Pancreas (tissue), 10 donors: Measurements from ENCODE around the gene OR4D5. TPM values are rescaled to one million over a fixed set of nuclear protein-coding genes. Genes with fewer than 3 reads are reported as not detected.

Source experiments
- ATAC-seq, 4 donors: fragments of 200-7000 bp; cut with Tn5 transposase; one replicate each; pipeline versions ENCODE4 v1.8.0 to v1.9.1; 2020; ENCODE audit warnings: mild to moderate bottlenecking in 4 of 4, moderate library complexity in 4 of 4
- DNase-seq, 6 donors: peaks; one replicate each; pipeline ENCODE4 v3.0.0-alpha.2; 2020
- FAIRE-seq: peaks from 2 replicates; lab custom pipeline; 2012; peaks lifted over from hg19 to GRCh38; lab: Jason Lieb, UNC
- H3K27ac ChIP-seq, 4 donors: fragments of 200-600 bp; sonication (generic); 1 replicate in 3 of 4; 2 replicates in 1 of 4; pipeline versions ENCODE4 v1.5.0 to v1.8.0; 2020
- H3K27me3 ChIP-seq, 4 donors: fragments of 200-600 bp; one replicate each; pipeline ENCODE4 v1.8.0; 2021
- H3K36me3 ChIP-seq, 3 donors: fragments of 200-600 bp; sonication (generic) in 1 of 3; one replicate each; pipeline versions ENCODE4 v1.5.0 to v1.8.0; 2020 to 2021
- H3K4me1 ChIP-seq, 3 donors: fragments of 200-600 bp; one replicate each; pipeline ENCODE4 v1.8.0; 2021
- H3K4me3 ChIP-seq, 4 donors: fragments of 200-600 bp; sonication (generic) in 2 of 4; one replicate each; pipeline versions ENCODE4 v1.5.0 to v1.8.0; 2020 to 2021
- H3K9me3 ChIP-seq, 4 donors: fragments of 200-600 bp; one replicate each; pipeline ENCODE4 v1.8.0; 2021
- WGBS, 2 donors: extraction: QIAGEN DNeasy Blood & Tissue Kit; methylation state at CpG; one replicate each; pipeline ENCODE4 v1.1.7; 2013; 5-methylcytosine and 5-hydroxymethylcytosine counted together
- intact Hi-C, 3 donors: fragments of 100-400 bp; cut with DNase I; formaldehyde crosslinking; loops; one replicate each; pipeline versions ENCODE4 v1.11.1 to v1.14.2; 2022
- polyA plus RNA-seq, 2 donors: library from polyadenylated mRNA; stranded (reverse); fragments of 200-250 nt; gene quantifications; one replicate each; pipeline ENCODE4 v1.2.3, GENCODE V29; 2013
- total RNA-seq, 6 donors: library from RNA; stranded (reverse); fragmentation: NEBNext Ultra II Directional in 4 of 6; extraction: Animal tissue kit (Norgen Biotek cat#: 25700) in 4 of 6; gene quantifications; one replicate each; pipeline versions ENCODE4 v1.2.1 to v1.2.4, GENCODE V29; 2021 to 2023
- TF ChIP-seq, protein P1 (sequence below), 4 donors: fragments of 200-600 bp; sonication (generic) in 3 of 4; IDR thresholded peaks; one replicate each; pipeline versions ENCODE4 v1.5.0 to v1.8.0; 2021; ENCODE audit warnings: antibody characterized with exemption in 4 of 4
- donor health status: healthy with polysubstance abuse.
- donor health status: DM: no; HTN: no; CAD: no; lungs with moderate emphysema.
- donor health status: DM: no; HTN: no; CAD: no.
- donor health status: control.
- donor health status: control.
- donor health status: Bipolar disorder and iron deficiency.
- donor health status: DM: yes; HTN: yes; CAD: no.
- donor health status: DM: no; HTN: no; CAD: no.
- donor health status: DM: no; HTN: no; CAD: no.
- donor health status: DM: yes; HTN: yes; CAD: no.

OR4D5 gene
- total and polyA plus RNA-seq, 8 donors = 0.13 to 2.4 (median 1.4) TPM; not detected in 2

DNA sequence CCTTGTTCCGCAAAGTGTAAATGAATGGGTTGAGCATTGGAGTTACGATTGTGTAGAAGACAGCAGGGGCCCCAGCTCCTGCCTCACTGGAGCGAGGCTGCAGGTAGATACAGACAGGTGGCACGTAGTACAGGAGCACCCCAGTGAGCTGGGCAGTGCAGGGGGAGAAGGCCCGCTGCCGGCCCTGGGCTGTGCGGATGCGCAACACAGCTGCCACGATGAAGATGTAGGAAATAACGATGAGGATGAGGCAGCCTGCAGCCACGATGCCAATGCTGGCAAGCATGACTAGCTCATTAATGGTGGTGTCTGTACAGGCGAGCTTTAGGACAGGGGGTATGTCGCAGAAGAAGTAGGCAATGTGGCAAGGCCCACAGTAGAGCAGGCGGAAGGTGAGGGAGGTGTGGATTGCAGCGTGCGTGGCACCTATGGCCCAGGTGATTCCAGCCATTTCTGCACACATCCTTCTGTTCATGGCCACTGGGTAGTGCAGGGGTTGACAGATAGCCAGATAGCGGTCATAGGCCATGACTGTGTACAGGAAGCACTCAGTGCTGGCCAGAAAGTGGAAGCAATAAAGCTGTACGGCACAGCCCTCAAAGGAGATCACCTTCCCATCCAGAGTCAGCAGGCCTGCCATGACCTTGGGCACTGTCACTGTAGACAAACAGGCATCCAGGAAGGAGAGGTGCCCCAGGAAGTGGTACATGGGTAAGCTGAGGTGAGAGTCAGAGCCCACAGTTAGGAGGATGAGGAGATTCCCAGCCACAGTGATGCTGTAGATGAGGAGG is 37.5 kb downstream of the OR4D5 start:
- peak in 1 of 6 donors; percentile 22 for DNase-seq
- no peaks in the 10 kb centered on the region for H3K9me3 ChIP-seq
- no peak for FAIRE-seq
- TF ChIP-seq, protein P1, sequence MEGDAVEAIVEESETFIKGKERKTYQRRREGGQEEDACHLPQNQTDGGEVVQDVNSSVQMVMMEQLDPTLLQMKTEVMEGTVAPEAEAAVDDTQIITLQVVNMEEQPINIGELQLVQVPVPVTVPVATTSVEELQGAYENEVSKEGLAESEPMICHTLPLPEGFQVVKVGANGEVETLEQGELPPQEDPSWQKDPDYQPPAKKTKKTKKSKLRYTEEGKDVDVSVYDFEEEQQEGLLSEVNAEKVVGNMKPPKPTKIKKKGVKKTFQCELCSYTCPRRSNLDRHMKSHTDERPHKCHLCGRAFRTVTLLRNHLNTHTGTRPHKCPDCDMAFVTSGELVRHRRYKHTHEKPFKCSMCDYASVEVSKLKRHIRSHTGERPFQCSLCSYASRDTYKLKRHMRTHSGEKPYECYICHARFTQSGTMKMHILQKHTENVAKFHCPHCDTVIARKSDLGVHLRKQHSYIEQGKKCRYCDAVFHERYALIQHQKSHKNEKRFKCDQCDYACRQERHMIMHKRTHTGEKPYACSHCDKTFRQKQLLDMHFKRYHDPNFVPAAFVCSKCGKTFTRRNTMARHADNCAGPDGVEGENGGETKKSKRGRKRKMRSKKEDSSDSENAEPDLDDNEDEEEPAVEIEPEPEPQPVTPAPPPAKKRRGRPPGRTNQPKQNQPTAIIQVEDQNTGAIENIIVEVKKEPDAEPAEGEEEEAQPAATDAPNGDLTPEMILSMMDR (IDR thresholded peaks at IDR 0.05) = no peak
- no peak overlapping the region for H3K27ac ChIP-seq
- no peaks in the 10 kb centered on the region for H3K4me1 ChIP-seq
- no peaks in the 10 kb centered on the region for H3K27me3 ChIP-seq
- H3K4me3 ChIP-seq = no peak overlapping the region
- no peaks in the 10 kb centered on the region for H3K36me3 ChIP-seq
- intact Hi-C loops = no loop called here
- WGBS, 2 donors = 94 to 97% methylated on average over 18 of the region's 18 CpGs
- ATAC-seq = no peak

DNA sequence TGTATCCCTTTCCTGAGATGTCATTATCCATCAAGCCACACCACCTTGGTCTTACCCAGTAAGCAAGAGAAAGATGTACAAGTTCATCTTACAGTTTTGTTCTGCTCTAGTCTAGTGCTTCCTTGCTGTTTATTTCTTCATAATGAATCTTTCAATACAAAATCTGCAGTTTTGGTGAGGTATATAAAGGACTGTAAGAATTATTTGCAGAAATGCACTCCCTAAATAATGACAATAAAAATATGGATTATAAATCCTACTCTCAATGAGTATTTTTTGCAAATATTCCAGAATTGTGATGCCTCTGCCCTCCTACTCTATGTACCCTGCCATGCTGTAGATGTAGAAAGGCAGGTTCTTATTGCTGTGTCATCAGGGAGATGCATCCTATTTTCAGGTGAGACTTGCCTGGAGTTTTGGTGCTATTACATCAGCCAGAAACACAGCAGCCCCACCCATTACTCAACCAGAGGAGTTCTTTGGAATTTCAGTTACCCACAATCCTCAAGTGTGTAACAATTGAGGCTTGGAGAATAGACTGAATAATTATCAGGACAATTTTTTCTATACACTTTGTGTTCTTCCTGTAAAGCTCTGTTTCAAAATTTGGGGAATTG is 38.4 kb downstream of the OR4D5 start, which contains the start of gene OR10S1:
OR10S1 (minus strand) TSS at position 51 of the 617 bp plus-strand sequence. CDS start 117 bp downstream, outside the sequence.
- FAIRE-seq (no peak), ATAC-seq (no peak), DNase-seq (no peak)
- no peaks in the 10 kb centered on the region for H3K27me3 ChIP-seq
- H3K36me3 ChIP-seq = no peaks in the 10 kb centered on the region
- no peak within 1 kb of the TSS for H3K4me3 ChIP-seq
- intact Hi-C loops = no loop called here
- H3K9me3 ChIP-seq = no peaks in the 10 kb centered on the region
- no peak within 1 kb of the TSS for H3K27ac ChIP-seq
- H3K4me1 ChIP-seq = no peaks in the 10 kb centered on the region
- TF ChIP-seq, protein P1 (IDR thresholded peaks at IDR 0.05) = no peak

DNA sequence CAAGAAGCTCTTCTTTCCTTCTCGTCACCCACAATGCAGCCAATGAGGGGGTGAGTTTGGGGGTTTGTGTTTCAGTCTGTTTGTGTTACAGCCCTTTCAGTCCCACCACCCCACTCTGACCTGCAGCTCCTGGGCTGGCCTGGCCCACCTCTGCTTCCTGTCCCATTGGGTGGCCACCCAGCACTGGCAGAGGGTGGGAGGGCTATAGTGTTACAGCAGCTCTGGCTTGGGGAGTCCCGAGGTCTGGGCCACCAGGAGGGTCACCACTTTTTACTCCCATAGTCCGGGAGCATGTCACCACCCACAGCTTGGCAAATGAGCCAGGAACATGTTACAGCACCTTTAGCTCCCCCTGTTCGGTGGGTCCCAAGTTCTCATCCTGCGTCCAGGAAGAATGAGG is 39.9 kb downstream of the OR4D5 start:
- DNase-seq (peak in 2 of 6 donors; percentile 48 to 52), FAIRE-seq (no peak), ATAC-seq (no peak)
- intact Hi-C loops = no loop called here
- Histone ChIP-seq H3K27ac (no peak overlapping the region), H3K27me3 (no peaks in the 10 kb centered on the region), H3K9me3 (no peaks in the 10 kb centered on the region), H3K36me3 (no peaks in the 10 kb centered on the region), H3K4me3 (no peak overlapping the region), H3K4me1 (no peaks in the 10 kb centered on the region)
- TF ChIP-seq, protein P1 (IDR thresholded peaks at IDR 0.05) = no peak
- 87 to 98% methylated on average over 5 of the region's 5 CpGs for WGBS, 2 donors

Other genes starting within 250 kb of the OR4D5 start
- gene ZNF202, start 198.0 kb upstream of the OR4D5 start, total RNA-seq = 1 to 10 TPM; 3.9 to 9.5 (median 6.7) TPM
- gene ZNF202, start 198.0 kb upstream of the OR4D5 start, polyA plus RNA-seq = 10 to 100 TPM in 1 of 2 donors, 1 to 10 TPM in 1; 9.6 to 11.9 TPM
- not detected for gene OR6X1, start 185.1 kb upstream of the OR4D5 start, total RNA-seq
- not detected for gene OR6X1, start 185.1 kb upstream of the OR4D5 start, polyA plus RNA-seq
- gene OR6M1, start 133.3 kb upstream of the OR4D5 start, total RNA-seq = not detected
- gene OR6M1, start 133.3 kb upstream of the OR4D5 start, polyA plus RNA-seq = not detected
- not detected for gene TMEM225, start 53.9 kb upstream of the OR4D5 start, total RNA-seq
- not detected for gene TMEM225, start 53.9 kb upstream of the OR4D5 start, polyA plus RNA-seq
- 1 to 10 TPM in 5 of 6 donors, under 1 TPM in 1; 0.16 to 2.8 (median 1.4) TPM for gene OR8D4, start 37.5 kb upstream of the OR4D5 start, total RNA-seq
- gene OR8D4, start 37.5 kb upstream of the OR4D5 start, polyA plus RNA-seq = under 1 TPM in 1 of 2 donors, not detected in 1; 0.19 TPM
- gene OR6T1, start 4.2 kb downstream of the OR4D5 start, total RNA-seq = not detected
- not detected for gene OR6T1, start 4.2 kb downstream of the OR4D5 start, polyA plus RNA-seq
- not detected for gene OR10S1, start 38.2 kb downstream of the OR4D5 start, total RNA-seq
- not detected for gene OR10S1, start 38.2 kb downstream of the OR4D5 start, polyA plus RNA-seq
- gene OR10G6, start 55.5 kb downstream of the OR4D5 start, total RNA-seq = not detected
- not detected for gene OR10G6, start 55.5 kb downstream of the OR4D5 start, polyA plus RNA-seq
- under 1 TPM; 0.09 to 0.83 (median 0.42) TPM for gene OR10G4, start 73.4 kb downstream of the OR4D5 start, total RNA-seq
- under 1 TPM; 0.07 to 0.19 TPM for gene OR10G4, start 73.4 kb downstream of the OR4D5 start, polyA plus RNA-seq
- gene OR10G9, start 83.4 kb downstream of the OR4D5 start, total RNA-seq = under 1 TPM in 5 of 6 donors, not detected in 1; 0.31 to 0.71 (median 0.32) TPM
- under 1 TPM in 1 of 2 donors, not detected in 1; 0.12 TPM for gene OR10G9, start 83.4 kb downstream of the OR4D5 start, polyA plus RNA-seq
- gene OR10G8, start 87.2 kb downstream of the OR4D5 start, total RNA-seq = under 1 TPM in 4 of 6 donors, not detected in 2; 0.18 to 0.51 (median 0.24) TPM
- gene OR10G8, start 87.2 kb downstream of the OR4D5 start, polyA plus RNA-seq = not detected
- gene OR10G7, start 101.7 kb downstream of the OR4D5 start, total RNA-seq = not detected
- under 1 TPM in 1 of 2 donors, not detected in 1; 0.05 TPM for gene OR10G7, start 101.7 kb downstream of the OR4D5 start, polyA plus RNA-seq
- 10 to 100 TPM in 5 of 6 donors, 1 to 10 TPM in 1; 9.6 to 28.7 (median 15.6) TPM for gene VWA5A, start 175.8 kb downstream of the OR4D5 start, total RNA-seq
- 10 to 100 TPM; 12.1 to 27.9 TPM for gene VWA5A, start 175.8 kb downstream of the OR4D5 start, polyA plus RNA-seq
- gene OR10D3, start 243.7 kb downstream of the OR4D5 start, total RNA-seq = not detected
- gene OR10D3, start 243.7 kb downstream of the OR4D5 start, polyA plus RNA-seq = not detected